ENCODE data around the gene NBEA. TPM values are rescaled to one million over a fixed set of nuclear protein-coding genes. Genes with fewer than 3 reads are reported as not detected.

Gene NBEA
- total and polyA plus RNA-seq, 2 experiments from 2014 or later: 9.1 to 29.1 TPM

DNA sequence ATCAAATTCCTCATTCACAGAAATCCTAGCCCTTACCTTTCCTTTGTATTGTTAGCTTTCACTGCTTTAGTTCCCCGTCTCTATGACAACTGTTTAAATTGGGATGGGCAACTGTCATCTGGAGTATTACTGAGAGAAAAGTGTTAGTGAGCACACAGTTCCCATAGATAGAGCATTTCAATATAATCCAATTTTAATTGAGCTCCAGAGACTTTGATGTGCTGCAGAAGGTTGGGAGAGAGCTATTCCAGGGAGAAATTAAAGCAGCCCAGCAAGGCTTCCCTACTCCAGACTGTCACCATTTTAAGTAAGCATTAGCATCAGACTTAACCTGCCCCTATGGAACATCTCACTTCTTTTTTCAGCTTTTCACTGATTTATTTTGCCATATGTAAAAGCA is 589.5 kb downstream of the NBEA start:
- Mint-ChIP-seq H3K4me1 (peaks cover 16% of the 10 kb centered on the region), H3K4me3 (no peak overlapping the region), H3K36me3 (ENCODE audit: low read depth) (no peaks in the 10 kb centered on the region), H3K9me3 (no peaks in the 10 kb centered on the region; the same call in 2 of the 3 replicates), H3K27ac (no peak overlapping the region), H3K27me3 (ENCODE audit: insufficient read depth, low read depth, poor library complexity) (peaks cover 5% of the 10 kb centered on the region)
- Histone ChIP-seq H3K4me1 (ENCODE audit: insufficient read depth) (peaks cover 17% of the 10 kb centered on the region), H3K79me2 (replicated peaks; ENCODE audit: insufficient read depth) (no peaks in the 10 kb centered on the region), H3K27me3 (ENCODE audit: insufficient read depth) (no peaks in the 10 kb centered on the region), H3K4me3 (no peak overlapping the region), H3K4me2 (no peak overlapping the region), H2AFZ (no peak overlapping the region), H3F3A (replicated peaks; ENCODE audit: low read depth) (no peaks in the 10 kb centered on the region), H4K20me1 (replicated peaks; ENCODE audit: insufficient read depth) (no peaks in the 10 kb centered on the region), H3K36me3 (ENCODE audit: insufficient read depth) (no peaks in the 10 kb centered on the region), H3K9me2 (ENCODE audit: insufficient read depth) (no peaks in the 10 kb centered on the region; the same call in 1 of the 2 replicates), H3K27ac (ENCODE audit: low read depth) (no peak overlapping the region)
- ATAC-seq (no peak), DNase-seq (ENCODE audit: low spot score) (no peak)
- TF ChIP-seq EZH2 (IDR thresholded peaks at IDR 0.05; ENCODE audit: low read depth, unreplicated experiment): no peak
- no peak for TF ChIP-seq REST (IDR thresholded peaks at IDR 0.05; ENCODE audit: unreplicated experiment)
- TF ChIP-seq CREB1 (CRISPR knock-in tag; IDR thresholded peaks at IDR 0.05; ENCODE audit: low read depth): no peak
- no peak for TF ChIP-seq ZNF331 (CRISPR knock-in tag; IDR thresholded peaks at IDR 0.05; ENCODE audit: low read depth)
- TF ChIP-seq, protein P1, sequence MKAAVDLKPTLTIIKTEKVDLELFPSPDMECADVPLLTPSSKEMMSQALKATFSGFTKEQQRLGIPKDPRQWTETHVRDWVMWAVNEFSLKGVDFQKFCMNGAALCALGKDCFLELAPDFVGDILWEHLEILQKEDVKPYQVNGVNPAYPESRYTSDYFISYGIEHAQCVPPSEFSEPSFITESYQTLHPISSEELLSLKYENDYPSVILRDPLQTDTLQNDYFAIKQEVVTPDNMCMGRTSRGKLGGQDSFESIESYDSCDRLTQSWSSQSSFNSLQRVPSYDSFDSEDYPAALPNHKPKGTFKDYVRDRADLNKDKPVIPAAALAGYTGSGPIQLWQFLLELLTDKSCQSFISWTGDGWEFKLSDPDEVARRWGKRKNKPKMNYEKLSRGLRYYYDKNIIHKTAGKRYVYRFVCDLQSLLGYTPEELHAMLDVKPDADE (IDR thresholded peaks at IDR 0.05): no peak
- no peak for TF ChIP-seq NANOG (IDR thresholded peaks at IDR 0.05; ENCODE audit: borderline replicate concordance)
- TF ChIP-seq JUNB (IDR thresholded peaks at IDR 0.05; ENCODE audit: unreplicated experiment): no peak
- TF ChIP-seq POLR2AphosphoS5 (IDR thresholded peaks at IDR 0.05; ENCODE audit: low read depth): no peak
- TF ChIP-seq, protein P2, sequence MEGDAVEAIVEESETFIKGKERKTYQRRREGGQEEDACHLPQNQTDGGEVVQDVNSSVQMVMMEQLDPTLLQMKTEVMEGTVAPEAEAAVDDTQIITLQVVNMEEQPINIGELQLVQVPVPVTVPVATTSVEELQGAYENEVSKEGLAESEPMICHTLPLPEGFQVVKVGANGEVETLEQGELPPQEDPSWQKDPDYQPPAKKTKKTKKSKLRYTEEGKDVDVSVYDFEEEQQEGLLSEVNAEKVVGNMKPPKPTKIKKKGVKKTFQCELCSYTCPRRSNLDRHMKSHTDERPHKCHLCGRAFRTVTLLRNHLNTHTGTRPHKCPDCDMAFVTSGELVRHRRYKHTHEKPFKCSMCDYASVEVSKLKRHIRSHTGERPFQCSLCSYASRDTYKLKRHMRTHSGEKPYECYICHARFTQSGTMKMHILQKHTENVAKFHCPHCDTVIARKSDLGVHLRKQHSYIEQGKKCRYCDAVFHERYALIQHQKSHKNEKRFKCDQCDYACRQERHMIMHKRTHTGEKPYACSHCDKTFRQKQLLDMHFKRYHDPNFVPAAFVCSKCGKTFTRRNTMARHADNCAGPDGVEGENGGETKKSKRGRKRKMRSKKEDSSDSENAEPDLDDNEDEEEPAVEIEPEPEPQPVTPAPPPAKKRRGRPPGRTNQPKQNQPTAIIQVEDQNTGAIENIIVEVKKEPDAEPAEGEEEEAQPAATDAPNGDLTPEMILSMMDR (conservative IDR thresholded peaks at IDR 0.05; ENCODE audit: low read depth in 2 of 2): no peak
- no peak for TF ChIP-seq ZNF462 (CRISPR knock-in tag; IDR thresholded peaks at IDR 0.05)
- no peak for TF ChIP-seq EZH2phosphoT487 (IDR thresholded peaks at IDR 0.05; ENCODE audit: unreplicated experiment)

Data from GM23338 (cell line).